WERI-Rb-1 (cell line): ENCODE measurements around the gene PTPRM.

ENCODE experiments used
- DNase-seq: peaks from one replicate; pipeline ENCODE4 v3.0.0-alpha.2; 2020
- H3K27ac ChIP-seq: fragments of 250-450 bp; sonication (Bioruptor Pico); 2 replicates; pipeline ENCODE4 v1.5.1; 2020; ENCODE audit warnings: mild to moderate bottlenecking, moderate library complexity
- H3K27me3 ChIP-seq: fragments of 250-450 bp; sonication (Bioruptor Pico); 2 replicates; pipeline ENCODE4 v1.5.1; 2021; ENCODE audit warnings: mild to moderate bottlenecking, low read depth, moderate library complexity; ENCODE audit not compliant: insufficient read depth, severe bottlenecking
- H3K36me3 ChIP-seq: fragments of 250-450 bp; sonication (Bioruptor Pico); 2 replicates; pipeline ENCODE4 v1.5.1; 2020; ENCODE audit warnings: mild to moderate bottlenecking, moderate library complexity
- H3K4me3 ChIP-seq: 2 replicates; pipeline ENCODE4 v1.5.1; 2011; ENCODE audit warnings: low read depth, mild to moderate bottlenecking, control low read depth, low read length
- H3K9me3 ChIP-seq: fragments of 250-450 bp; sonication (Bioruptor Pico); 2 replicates; pipeline ENCODE4 v1.5.1; 2021; ENCODE audit warnings: mild to moderate bottlenecking, moderate library complexity; ENCODE audit not compliant: severe bottlenecking
- TF ChIP-seq, protein P1 (sequence below): IDR thresholded peaks from 2 replicates; pipeline ENCODE4 v1.5.1; 2011; ENCODE audit warnings: low read depth, mild to moderate bottlenecking, control low read depth, inconsistent platforms, low read length

PTPRM gene

DNA sequence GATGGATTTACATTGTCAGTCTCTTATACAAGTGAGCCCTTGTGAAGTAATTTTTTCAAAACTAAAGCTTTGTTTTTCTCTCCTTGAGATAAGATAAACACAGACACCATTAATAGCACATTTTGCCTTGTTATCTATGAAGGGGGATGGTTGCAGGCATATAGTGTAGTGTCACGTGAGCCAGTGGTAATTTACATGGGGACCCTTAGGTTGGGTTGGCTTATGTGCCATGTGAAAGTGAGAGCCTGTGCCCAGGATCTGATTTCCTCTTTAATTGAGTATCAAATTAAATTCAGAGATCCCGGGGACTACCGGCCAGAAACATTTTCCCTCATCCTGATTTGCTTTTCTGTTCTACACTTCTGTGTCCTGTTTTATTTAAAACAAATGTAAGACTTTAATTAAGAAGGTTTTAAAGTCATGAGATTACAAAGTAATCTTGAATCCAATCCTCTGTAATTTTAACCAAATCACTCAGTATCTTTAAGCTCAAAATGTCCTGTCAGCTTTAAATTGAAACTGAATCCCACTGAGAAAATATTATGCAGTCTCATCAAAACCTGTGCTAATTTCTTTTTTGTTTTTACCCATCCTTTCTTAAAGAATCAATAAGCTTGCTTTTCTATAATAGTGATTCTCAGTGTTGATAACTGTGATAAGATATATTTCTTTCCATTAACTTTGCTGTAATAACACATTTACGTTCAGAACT is 63.8 kb downstream of the PTPRM start:
- H3K27ac ChIP-seq = no peak overlapping the region
- no peaks in the 10 kb centered on the region for H3K27me3 ChIP-seq
- no peaks in the 10 kb centered on the region for H3K36me3 ChIP-seq
- H3K4me3 ChIP-seq = no peak overlapping the region
- TF ChIP-seq, protein P1, sequence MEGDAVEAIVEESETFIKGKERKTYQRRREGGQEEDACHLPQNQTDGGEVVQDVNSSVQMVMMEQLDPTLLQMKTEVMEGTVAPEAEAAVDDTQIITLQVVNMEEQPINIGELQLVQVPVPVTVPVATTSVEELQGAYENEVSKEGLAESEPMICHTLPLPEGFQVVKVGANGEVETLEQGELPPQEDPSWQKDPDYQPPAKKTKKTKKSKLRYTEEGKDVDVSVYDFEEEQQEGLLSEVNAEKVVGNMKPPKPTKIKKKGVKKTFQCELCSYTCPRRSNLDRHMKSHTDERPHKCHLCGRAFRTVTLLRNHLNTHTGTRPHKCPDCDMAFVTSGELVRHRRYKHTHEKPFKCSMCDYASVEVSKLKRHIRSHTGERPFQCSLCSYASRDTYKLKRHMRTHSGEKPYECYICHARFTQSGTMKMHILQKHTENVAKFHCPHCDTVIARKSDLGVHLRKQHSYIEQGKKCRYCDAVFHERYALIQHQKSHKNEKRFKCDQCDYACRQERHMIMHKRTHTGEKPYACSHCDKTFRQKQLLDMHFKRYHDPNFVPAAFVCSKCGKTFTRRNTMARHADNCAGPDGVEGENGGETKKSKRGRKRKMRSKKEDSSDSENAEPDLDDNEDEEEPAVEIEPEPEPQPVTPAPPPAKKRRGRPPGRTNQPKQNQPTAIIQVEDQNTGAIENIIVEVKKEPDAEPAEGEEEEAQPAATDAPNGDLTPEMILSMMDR = no peak
- no peaks in the 10 kb centered on the region for H3K9me3 ChIP-seq
- no peak for DNase-seq

DNA sequence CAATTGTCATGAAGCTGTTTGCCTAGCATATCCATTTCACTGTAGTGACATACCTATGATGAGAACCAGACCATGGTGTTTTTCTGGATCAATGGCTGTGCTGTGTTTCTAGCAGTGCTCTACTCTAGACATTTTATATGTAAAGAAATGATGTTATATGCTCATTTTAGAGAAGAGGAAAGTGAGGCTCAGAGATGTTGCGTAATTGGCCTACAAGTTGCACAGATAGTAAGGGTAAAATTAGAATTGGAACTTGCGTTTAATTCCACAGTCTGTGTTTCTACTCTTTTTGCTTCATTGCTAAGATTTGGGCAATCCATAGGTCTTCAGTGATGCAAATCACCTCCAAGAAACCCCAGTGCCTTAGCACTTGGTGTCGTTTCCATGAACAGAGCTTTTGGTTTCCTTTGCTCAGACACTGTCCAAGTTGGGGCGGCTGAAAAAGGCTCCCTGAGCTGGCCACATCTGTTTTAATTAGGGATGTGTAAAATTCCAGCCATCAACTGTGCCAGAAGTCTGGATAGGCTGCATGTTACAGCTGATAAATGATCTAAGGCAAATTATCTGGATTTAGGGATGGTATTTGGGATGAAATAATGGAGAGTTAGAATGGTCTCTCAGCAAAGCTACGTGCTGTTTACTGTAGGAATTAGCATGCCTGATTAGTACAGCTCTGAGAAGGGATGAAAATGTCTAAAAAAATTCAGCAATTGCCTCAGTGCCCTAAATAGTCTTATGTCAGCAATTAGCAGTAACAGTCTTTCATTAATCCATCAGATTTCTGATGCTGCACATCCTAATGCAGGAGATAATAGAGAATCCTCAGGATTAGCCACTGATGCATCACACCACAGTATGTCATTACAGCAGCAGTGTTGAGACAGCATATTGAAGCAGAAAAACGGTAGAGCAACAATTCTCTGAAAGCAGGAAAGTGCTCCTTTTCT is 65.3 kb downstream of the PTPRM start:
- peak; percentile 12 for DNase-seq

DNA sequence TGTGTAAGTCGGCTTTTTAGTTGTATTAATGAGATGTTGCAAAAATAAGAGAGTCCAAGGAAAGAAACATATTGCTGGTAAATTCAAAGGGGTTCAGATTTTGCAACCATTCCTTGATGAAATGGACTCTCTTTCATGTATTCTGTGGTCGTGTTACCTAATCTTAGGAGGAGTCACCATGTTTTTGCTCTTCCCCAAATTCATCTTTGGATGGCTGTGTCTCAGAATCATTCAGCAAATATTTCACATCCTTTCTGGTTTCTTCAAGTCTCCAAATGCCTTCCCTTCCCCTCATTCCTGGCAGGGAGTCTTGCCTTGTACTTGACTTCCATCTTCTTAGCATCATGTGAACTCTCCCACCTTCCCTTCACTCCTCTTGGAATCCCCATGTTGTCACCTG is 66.1 kb downstream of the PTPRM start:
- no peaks in the 10 kb centered on the region for H3K36me3 ChIP-seq
- TF ChIP-seq, protein P1 = no peak
- DNase-seq = no peak
- H3K4me3 ChIP-seq = no peak overlapping the region
- no peaks in the 10 kb centered on the region for H3K9me3 ChIP-seq
- no peak overlapping the region for H3K27ac ChIP-seq
- H3K27me3 ChIP-seq = no peaks in the 10 kb centered on the region

More for the DNA sequence above, 65.3 kb downstream of the PTPRM start:
- Histone ChIP-seq H3K27ac (no peak overlapping the region), H3K9me3 (no peaks in the 10 kb centered on the region), H3K36me3 (no peaks in the 10 kb centered on the region), H3K4me3 (no peak overlapping the region), H3K27me3 (no peaks in the 10 kb centered on the region)
- TF ChIP-seq, protein P1 = no peak

DNA sequence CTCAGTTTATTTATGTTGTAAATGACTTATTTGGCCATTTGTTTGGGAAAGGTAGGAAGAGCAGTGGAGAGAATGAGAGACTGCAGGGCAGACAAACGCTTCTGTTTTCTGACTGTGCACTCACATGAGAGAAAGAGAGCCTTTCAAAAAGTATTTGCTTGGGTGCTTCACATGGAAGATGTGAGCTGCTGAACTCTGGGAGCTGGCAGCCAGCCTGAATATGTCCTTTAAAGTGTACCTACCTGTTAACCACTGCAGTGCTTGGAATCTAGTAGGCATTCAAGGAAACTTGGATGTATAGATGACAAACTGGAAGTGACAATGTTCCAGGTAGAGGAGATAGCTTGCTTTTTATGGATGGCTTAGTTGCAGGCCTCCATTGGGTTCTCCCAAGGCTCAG is 68.8 kb downstream of the PTPRM start:
- H3K27me3 ChIP-seq = no peaks in the 10 kb centered on the region
- no peaks in the 10 kb centered on the region for H3K36me3 ChIP-seq
- TF ChIP-seq, protein P1 = no peak
- H3K27ac ChIP-seq = no peak overlapping the region
- no peak overlapping the region for H3K4me3 ChIP-seq
- H3K9me3 ChIP-seq = no peaks in the 10 kb centered on the region
- no peak for DNase-seq

DNA sequence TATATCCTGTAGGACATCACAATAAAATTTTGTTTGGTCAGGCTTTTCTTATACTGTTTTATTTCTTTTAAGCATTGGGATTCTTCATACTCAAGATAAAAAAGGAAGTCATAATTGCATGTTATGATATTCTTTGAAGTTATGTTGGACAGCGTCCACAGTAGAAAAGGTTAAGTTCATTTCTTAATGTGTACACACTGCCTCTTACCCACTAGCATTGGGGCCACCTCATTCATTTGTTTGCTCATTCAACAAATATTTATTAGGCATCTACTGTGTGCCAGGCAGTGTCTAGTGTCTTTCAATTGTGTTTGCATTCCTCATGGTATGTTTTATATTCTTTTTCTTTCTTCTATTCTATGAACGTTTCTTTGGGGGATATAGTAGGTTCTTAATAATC is 70.2 kb downstream of the PTPRM start:
- Histone ChIP-seq H3K9me3 (no peaks in the 10 kb centered on the region), H3K27me3 (no peaks in the 10 kb centered on the region), H3K4me3 (no peak overlapping the region), H3K27ac (no peak overlapping the region), H3K36me3 (no peaks in the 10 kb centered on the region)
- TF ChIP-seq, protein P1 = no peak
- DNase-seq = no peak
